Measurements from ENCODE around the gene CERS3. TPM values are rescaled to one million over a fixed set of nuclear protein-coding genes. Genes with fewer than 3 reads are reported as not detected.

Gene CERS3
- total RNA-seq: under 1 TPM; 0.23 to 0.74 TPM

DNA sequence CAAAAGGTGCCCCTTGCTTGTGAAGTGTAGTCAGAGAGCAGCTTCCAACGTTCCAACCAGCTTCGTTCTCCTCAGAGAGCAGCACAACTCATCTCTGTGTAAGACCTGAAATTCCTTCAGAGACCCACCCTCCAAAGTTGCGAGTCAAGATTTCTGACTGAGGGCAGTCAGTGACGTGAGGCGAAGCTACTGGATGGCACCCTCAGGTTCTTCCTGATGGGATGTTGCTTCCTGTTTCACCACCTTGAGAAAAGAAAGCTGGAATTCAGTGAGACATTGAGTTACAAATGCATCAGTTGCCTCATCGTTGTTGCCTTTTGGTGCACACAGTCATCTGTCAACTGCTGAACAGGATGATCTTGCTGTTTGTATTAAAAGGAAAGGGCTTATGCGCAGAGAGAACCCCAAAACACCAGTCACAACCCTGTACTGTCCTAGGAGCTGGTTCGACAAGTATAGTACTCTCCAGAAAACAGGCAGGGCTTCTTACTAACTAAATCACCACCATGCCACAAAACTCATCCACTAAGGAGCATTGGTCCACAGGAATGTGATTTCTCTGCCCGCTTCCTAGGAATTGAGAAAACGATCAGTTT, at the start of gene CERS3:
CERS3 (minus strand) TSS at position 118 of the 596 bp plus-strand sequence. CDS start 27,101 bp downstream, outside the sequence.
- Mint-ChIP-seq H3K27ac (peak within 1 kb of the TSS; percentile 11 to 60), H3K36me3 (peaks cover 0 to 6% of the 10 kb centered on the region in 2 donors), H3K9me3 (no peaks in the 10 kb centered on the region)
- ATAC-seq (no peak), DNase-seq (ENCODE audit: low spot score in 2 of 2) (no peak)

DNA sequence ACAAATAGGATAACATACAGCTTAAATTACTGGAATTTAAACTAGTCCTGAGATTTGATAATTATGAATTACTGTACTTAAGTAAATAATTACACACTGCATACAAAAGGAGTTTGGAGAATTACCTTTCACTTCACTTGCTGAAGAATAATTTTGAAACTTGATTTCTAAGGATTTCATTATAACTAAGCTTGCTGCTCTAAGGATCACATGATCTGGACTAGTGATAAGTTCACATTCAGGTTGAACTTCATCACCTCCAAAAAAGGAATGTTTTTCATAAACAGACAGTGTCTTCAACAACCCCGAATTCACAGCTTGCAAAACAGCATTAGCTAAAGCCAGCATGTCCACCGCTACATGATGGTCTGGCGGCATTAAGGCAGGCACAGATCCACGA, 44.8 kb upstream of the CERS3 start:
- Mint-ChIP-seq H3K9me3 (no peaks in the 10 kb centered on the region), H3K27ac (peak overlapping the region; percentile 70 to 91), H3K36me3 (peaks cover 32 to 57% of the 10 kb centered on the region in 2 donors)
- ATAC-seq: peak; percentile 26 to 68
- DNase-seq (ENCODE audit: low spot score in 2 of 2): no peak

DNA sequence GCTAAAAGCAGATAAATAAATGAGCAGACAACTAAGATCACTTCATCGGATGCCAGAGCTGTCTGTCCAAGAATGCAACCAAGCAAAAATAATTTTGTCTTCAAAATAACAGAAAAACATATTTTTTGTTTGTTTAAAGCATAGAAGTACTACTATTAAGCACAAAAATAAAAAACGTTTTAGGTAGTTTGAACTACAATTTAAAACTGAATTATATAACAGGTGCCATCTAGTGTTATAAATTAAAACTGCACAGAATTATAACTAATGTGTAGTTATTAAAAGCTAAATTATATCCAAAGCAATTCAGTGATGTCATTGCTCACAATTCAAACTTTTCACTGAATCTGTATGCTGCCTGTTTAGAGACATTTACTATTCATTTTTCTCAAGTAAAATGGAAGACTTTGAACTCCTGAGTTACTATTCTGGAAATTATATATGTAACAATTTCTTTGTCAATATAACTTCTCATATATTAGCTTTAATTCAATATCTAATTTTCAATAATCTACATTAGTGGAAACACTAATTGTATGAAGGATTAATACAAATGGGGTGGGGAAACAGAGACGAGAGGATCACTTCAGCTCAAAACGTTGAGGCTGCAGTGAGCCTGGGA, 43.7 kb upstream of the CERS3 start:
- peak overlapping the region; percentile 70 to 84 for H3K27ac Mint-ChIP-seq
- H3K36me3 Mint-ChIP-seq: peaks cover 31 to 47% of the 10 kb centered on the region in 2 donors
- ATAC-seq (no peak), DNase-seq (ENCODE audit: low spot score in 2 of 2) (no peak)
- no peaks in the 10 kb centered on the region for H3K9me3 Mint-ChIP-seq

DNA sequence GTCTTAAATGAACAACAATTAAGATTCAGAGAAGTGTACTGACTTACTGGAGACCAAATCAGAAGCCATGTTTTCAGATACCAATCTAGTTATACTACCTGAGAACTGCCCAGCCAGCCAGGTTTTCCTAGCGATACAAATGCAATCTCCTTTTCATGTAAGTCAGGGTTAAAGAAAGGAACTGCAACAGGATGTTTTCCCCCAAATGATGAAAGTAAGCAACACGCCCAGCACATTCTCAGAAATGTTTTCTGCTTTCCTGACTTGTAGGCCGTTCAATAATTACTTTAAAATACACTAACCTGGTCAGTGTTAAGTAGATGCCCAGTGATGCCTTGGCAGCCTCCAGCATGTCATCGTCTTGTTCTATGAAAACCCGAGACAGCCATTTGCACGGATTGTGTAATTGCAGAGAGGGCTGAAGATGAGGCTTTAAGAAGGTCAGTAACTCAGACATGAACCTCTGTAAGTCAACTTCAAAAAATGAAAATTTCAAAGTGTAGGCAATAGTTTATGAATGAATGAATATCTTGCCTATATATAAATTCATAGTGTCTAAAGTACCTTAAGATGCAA, 42.9 kb upstream of the CERS3 start:
- Mint-ChIP-seq H3K9me3 (no peaks in the 10 kb centered on the region), H3K36me3 (peaks cover 23 to 41% of the 10 kb centered on the region in 2 donors), H3K27ac (peak overlapping the region; percentile 54 to 74)
- no peak for DNase-seq (ENCODE audit: low spot score in 2 of 2)
- ATAC-seq: no peak

DNA sequence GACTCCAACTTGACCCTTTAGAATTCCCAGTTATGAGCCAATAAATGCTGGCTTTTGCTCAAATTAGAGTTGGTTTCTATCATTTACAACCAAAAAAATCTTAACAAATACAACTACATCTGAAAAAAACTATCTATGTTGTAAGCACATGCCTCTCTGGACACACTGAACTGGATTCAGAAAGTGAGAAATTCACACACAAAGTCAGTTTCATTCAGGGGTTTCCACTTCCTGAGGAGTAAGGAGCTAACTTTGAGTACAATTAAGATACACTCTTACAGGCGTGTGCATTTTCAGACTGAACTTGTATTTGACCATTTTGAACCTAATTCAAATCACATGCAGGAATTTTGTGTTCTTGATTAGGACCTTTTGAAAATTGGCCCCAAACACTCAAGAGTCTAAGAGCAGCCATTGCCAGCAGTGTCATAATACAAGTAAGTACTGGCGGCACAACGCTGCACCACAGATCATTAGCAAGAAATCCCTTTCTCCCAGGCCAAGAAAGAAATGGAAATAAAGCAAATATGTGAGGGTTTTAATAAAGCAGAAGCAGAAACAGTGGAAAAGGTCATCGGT, 42.1 kb upstream of the CERS3 start:
- H3K27ac Mint-ChIP-seq: peak overlapping the region; percentile 54 to 86
- peaks cover 14 to 33% of the 10 kb centered on the region in 2 donors for H3K36me3 Mint-ChIP-seq
- no peaks in the 10 kb centered on the region for H3K9me3 Mint-ChIP-seq
- ATAC-seq: peak; percentile 44 to 46
- no peak for DNase-seq (ENCODE audit: low spot score in 2 of 2)

DNA sequence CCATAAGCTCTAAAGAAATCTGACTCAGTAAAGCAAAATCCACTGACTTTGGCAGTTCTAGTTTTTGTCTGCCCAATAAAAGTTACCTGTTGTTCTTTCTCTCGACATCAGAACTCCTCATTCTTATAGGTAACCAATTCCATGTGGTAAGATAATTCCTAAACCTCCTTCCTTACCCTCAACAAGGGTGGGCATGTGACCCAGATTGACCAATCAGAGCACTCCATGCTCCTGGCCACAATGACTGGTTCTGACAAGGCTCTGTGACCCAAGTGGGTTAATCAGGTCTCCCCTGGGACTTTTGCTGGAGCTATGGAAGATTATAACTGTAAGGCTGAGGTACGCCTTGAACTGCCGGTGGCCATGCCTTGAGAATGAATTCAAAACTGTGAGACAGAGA, 41.5 kb upstream of the CERS3 start:
- H3K36me3 Mint-ChIP-seq: peaks cover 11 to 29% of the 10 kb centered on the region in 2 donors
- peak overlapping the region; percentile 54 to 86 for H3K27ac Mint-ChIP-seq
- ATAC-seq (no peak), DNase-seq (ENCODE audit: low spot score in 2 of 2) (no peak)
- no peaks in the 10 kb centered on the region for H3K9me3 Mint-ChIP-seq

DNA sequence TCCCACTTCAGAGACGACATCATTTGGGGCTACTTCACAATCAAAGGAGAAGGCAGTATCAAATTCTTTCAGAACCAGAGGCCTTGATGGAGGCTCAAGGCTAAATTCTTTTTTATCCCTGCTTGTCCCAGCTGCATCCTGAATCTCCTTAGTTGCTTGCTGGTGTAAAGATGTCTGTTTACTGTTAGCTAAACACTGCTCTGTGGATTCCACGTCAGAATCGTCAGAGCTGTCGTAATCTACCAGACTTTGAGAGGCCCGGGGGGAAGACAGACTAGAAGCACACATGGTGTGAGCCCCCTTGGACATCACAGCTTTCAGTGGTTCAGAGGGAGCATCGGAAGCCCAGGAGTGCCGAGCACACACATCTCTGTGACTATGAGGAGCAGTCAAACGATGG, 40.6 kb upstream of the CERS3 start:
- no peak for ATAC-seq
- Mint-ChIP-seq H3K27ac (peak overlapping the region; percentile 54 to 82), H3K36me3 (peaks cover 11 to 34% of the 10 kb centered on the region in 2 donors), H3K9me3 (no peaks in the 10 kb centered on the region)
- DNase-seq (ENCODE audit: low spot score in 2 of 2): no peak

DNA sequence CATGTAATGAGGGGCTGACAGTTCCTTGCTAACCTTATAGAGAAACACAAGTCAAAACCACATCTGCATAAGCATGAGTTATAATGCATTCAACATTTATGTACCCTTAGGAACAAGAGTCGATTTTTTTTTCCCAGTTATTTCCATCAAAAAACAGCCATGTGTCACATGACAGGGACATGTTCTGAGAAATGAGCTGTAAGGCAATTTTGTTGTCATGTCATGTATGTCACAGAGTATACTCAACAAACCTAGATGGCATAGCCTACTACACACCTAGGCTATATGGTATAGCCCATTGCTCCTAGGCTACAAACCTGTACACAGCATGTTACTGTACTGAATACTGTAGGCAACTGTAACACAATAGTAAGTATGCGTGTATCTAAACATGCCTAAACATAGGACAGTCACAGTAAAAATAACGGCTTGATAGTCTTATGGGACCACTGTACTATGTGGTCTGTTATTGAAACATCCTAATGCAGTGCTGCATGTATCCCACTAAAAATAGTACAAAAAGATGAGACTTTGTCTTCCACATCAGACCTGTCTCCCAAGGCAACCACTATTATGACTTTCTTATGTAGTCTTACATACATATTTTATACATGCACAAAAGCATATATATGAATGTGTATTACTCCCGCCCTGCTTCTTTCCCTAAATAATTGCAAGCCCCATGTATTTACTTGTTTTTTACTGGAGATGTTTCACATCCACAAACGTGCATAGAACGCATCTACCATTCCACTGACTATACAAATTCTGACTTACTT, 38.3 kb upstream of the CERS3 start:
- Mint-ChIP-seq H3K27ac (no peak overlapping the region), H3K36me3 (peaks cover 17 to 35% of the 10 kb centered on the region in 2 donors), H3K9me3 (no peaks in the 10 kb centered on the region)
- DNase-seq (ENCODE audit: low spot score in 2 of 2) (no peak), ATAC-seq (no peak)

DNA sequence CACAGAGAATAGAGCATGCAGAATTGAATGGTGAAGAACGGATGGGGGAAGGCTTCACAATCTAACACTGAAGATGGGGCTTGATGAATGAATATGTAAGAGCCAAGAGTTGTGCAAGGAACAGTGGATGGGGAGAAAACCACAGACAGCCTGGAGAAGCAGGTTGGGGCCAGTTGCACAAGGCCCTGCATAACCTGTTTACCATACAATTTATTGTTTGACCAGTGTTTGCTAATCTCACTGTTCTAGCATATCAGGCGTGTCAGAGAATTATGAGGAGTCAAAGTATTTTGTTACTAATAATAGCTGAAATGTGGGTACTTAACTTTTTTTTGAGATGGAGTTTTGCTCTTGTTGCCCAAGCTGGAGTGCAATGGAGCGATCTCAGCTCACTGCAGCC, 36.8 kb upstream of the CERS3 start:
- no peak for DNase-seq (ENCODE audit: low spot score in 2 of 2)
- ATAC-seq: no peak
- Mint-ChIP-seq H3K36me3 (peaks cover 14 to 24% of the 10 kb centered on the region in 2 donors), H3K27ac (no peak overlapping the region), H3K9me3 (no peaks in the 10 kb centered on the region)

DNA sequence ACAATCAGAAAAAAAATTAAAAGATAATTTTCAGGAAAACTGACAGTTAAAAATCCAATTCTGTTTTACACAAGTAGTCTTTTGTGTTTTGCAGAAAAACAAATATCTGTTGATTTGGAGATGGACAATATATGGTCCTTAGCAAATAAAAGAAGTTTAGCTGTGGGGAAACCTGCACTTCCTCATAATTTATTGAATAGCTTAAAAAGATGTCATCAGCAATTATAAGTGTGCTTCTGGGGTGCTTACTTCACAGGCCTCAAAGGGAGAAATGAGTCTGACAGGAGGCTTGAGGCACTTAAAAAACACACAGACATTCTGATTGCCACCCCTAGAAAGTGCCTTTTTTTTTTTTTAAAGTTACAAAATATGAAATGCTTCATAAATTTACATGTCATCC, 31.6 kb upstream of the CERS3 start:
- ATAC-seq (no peak), DNase-seq (ENCODE audit: low spot score in 2 of 2) (no peak)
- H3K9me3 Mint-ChIP-seq: no peaks in the 10 kb centered on the region
- H3K27ac Mint-ChIP-seq: peak overlapping the region in 1 of 2 donors; percentile 79
- peaks cover 16 to 21% of the 10 kb centered on the region in 2 donors for H3K36me3 Mint-ChIP-seq

DNA sequence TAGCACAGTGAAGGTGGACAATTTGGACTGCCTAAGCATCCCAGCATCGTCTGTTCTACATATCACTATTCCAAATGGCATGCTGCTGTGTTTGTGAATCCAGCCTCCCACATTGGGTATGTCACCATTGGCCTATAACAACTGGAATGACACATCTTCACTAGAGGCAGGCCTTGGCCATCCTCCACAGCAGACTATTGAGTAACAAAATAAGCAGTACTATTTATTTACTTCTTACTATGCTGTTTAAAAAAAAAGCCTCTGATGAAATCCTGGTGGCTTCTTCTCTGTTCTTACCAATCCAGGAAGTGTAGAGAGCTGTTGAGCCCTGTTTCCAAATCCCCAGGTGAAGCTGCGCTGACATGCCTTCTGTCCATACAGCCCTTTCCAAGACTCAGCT, 30.6 kb upstream of the CERS3 start:
- no peak overlapping the region for H3K27ac Mint-ChIP-seq
- no peak for ATAC-seq
- no peak for DNase-seq (ENCODE audit: low spot score in 2 of 2)
- no peaks in the 10 kb centered on the region for H3K9me3 Mint-ChIP-seq
- H3K36me3 Mint-ChIP-seq: peaks cover 16% of the 10 kb centered on the region in 2 donors

DNA sequence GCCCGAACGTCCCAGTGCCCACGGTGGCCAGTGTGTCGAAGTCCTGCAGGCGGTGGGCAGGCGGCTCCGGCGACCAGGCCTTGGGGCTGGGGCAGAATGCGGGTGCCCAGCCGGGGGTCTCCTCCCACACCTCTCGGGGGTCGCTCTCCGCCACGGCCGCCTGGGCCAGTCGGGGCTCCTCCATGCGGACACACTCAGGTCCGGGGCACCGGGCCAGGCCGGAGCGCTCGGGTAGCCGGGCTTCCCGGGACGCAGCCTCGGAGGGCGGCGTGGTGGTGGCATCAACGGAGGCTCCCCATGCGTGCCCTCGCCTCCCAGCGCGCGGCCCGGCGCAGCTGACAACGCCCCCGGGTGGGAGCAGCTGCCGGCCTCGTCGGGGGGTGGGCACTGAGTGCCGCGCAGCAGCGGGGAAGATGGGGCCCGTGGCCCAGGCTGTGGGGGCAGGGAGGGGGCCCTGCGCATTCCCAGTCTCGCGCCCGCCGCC, 30.1 kb upstream of the CERS3 start:
- no peak for DNase-seq (ENCODE audit: low spot score in 2 of 2)
- ATAC-seq: no peak
- Mint-ChIP-seq H3K27ac (no peak overlapping the region), H3K36me3 (peaks cover 19% of the 10 kb centered on the region in 2 donors), H3K9me3 (no peaks in the 10 kb centered on the region)

DNA sequence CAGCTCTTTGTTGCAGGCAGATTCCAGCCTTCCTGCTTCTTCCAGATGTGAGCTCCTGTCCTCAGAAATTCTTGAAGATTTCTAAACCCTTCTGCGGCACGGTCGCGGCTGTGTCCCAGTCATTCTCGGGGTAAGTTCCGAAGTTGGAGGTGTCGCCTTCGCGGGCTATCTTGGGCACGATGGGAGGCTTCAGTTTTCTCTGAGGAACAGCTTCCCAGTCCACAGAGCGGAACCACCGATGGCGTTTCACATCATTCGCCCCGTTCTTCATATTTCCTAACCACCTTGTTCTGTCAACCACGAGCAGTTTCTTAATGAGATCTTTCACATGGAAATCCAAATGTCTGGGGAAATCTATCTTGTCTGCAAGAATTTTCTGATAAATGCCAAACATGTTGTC, 24.7 kb upstream of the CERS3 start:
- Mint-ChIP-seq H3K27ac (peak overlapping the region in 1 of 2 donors; percentile 30), H3K9me3 (peaks cover 0 to 4% of the 10 kb centered on the region in 2 donors), H3K36me3 (peaks cover 10 to 21% of the 10 kb centered on the region in 2 donors)
- DNase-seq (ENCODE audit: low spot score in 2 of 2) (no peak), ATAC-seq (no peak)

DNA sequence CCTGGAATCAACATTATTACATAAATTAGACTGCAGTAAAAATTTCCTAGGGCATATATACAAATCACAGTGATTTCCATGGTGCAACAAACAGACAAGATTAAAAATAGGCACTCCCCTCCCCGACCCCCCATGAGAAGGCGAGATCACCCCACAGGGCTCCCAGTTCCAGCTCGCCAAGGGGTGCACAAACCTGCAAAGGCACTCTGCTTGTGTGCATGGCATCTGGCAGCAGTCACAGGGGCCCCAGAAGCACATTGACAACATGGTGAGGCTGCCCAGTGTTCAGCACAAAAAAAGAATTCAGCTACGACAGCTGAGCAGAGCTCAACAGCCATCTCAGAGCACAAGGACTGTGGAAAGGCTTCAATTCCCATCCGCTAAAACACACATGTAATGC, 19.2 kb upstream of the CERS3 start:
- ATAC-seq: no peak
- H3K9me3 Mint-ChIP-seq: peaks cover 0 to 4% of the 10 kb centered on the region in 2 donors
- DNase-seq (ENCODE audit: low spot score in 2 of 2): no peak
- H3K27ac Mint-ChIP-seq: no peak overlapping the region
- H3K36me3 Mint-ChIP-seq: peaks cover 4 to 15% of the 10 kb centered on the region in 2 donors

DNA sequence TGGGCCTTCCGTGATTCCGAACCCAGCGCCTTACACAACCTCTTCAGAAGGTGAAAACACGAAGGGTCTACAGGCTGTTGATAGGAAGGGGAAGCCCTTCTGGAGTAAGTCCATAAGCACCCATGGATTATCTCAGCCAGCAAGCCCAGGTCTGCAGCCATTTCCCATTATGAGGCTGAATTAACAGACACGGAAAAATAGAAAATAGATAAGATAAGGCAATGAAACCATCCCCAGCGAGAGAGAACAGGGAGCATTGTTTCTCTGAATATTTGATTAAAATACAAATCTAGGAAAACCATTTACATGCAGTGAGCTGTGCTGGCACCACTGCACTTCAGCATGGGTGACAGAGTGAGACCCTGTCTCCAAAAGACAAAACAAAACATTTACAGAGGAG, 16.2 kb upstream of the CERS3 start:
- no peak for DNase-seq (ENCODE audit: low spot score in 2 of 2)
- Mint-ChIP-seq H3K27ac (no peak overlapping the region), H3K36me3 (peaks cover 4 to 7% of the 10 kb centered on the region in 2 donors), H3K9me3 (no peaks in the 10 kb centered on the region)
- peak in 1 of 2 donors; percentile 7 for ATAC-seq

DNA sequence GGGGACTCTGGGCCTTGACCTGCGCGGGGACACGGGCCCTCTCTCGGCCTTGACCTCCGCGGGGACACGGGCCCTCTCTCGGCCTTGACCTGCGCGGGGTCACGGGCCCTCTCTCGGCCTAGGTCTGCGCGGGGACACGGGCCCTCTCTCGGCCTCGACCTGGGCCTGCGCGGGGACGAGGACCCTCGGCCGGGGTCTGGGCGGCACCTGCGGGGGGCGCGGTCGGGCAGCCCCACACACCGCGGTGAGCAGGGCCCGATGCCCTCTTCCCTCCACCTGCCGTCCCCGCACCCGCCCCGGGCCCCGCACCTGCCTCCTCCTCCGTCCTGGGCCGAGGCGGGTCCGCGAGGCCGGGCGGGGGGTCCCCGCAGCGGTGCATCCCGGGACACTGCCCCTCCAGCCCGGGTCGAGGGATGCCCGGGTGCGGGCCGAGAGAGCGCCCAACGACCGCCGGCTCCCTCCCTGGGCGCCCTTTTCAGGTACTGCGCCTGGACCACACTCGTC, 15.6 kb upstream of the CERS3 start:
- Mint-ChIP-seq H3K36me3 (peaks cover 6 to 8% of the 10 kb centered on the region in 2 donors), H3K9me3 (peaks cover 0 to 1% of the 10 kb centered on the region in 2 donors), H3K27ac (no peak overlapping the region)
- DNase-seq (ENCODE audit: low spot score in 2 of 2) (no peak), ATAC-seq (peak in 1 of 2 donors; percentile 34)

Measured in activated naive CD4-positive, alpha-beta T cell treated with anti-CD3 and anti-CD28 coated beads, Interleukin-2, amount 50 U/mL, for 72 hours (primary cell).